Measurements from ENCODE around the gene B4GALNT3. TPM values are rescaled to one million over a fixed set of nuclear protein-coding genes. Genes with fewer than 3 reads are reported as not detected.

B4GALNT3 gene
- total RNA-seq, 1 experiment from 2014 or later = 77.9 TPM

- intact Hi-C loops (cut with micrococcal nuclease; ENCODE audit: unreplicated experiment) = no loop called here
These were observed 152.0 kb downstream of the B4GALNT3 start for GRCh38 chr12:611721-612120.

GRCh38 chr12:612293-612692, 152.6 kb downstream of the B4GALNT3 start:
- CTCF ChIA-PET = no interaction called here
- H3K27me3 ChIP-seq (replicated peaks; ENCODE audit: control insufficient read depth, insufficient read depth, low read length) = no peaks in the 10 kb centered on the region

More at GRCh38 chr12:611721-612120, 152.0 kb downstream of the B4GALNT3 start:
- peak in 1 of 2 experiments; percentile 14 for DNase-seq
- H3K9me3 Mint-ChIP-seq (ENCODE audit: unreplicated experiment) = no peaks in the 10 kb centered on the region
- no peak overlapping the region for H3K27ac Mint-ChIP-seq (ENCODE audit: unreplicated experiment)
- TF ChIP-seq CTCF (IDR thresholded peaks at IDR 0.05; ENCODE audit: insufficient read depth in 1 of 2, low read depth in 1 of 2, low read length in 1 of 2, severe bottlenecking in 1 of 2, unreplicated experiment in 1 of 2) = no peak
- H3K9me3 ChIP-seq = no peaks in the 10 kb centered on the region
- no peak overlapping the region for H3K4me3 ChIP-seq (ENCODE audit: low read depth, low read length)
- H3K27me3 Mint-ChIP-seq (ENCODE audit: insufficient read depth, unreplicated experiment) = no peaks in the 10 kb centered on the region
- no peaks in the 10 kb centered on the region for H3K36me3 ChIP-seq (ENCODE audit: control insufficient read depth, insufficient read depth, low read length)
- BruUV-seq (replicated peaks) = no TSS peak
- H3K4me1 Mint-ChIP-seq (ENCODE audit: low read depth, unreplicated experiment) = no peaks in the 10 kb centered on the region
- CTCF ChIA-PET = no interaction called here
- peaks cover 6% of the 10 kb centered on the region for H3K36me3 Mint-ChIP-seq (ENCODE audit: insufficient read depth, unreplicated experiment)
- H3K4me3 Mint-ChIP-seq (ENCODE audit: unreplicated experiment) = no peak overlapping the region
- no peaks in the 10 kb centered on the region for H3K27me3 ChIP-seq (replicated peaks; ENCODE audit: control insufficient read depth, insufficient read depth, low read length)
- 0 out of 2 replicates have a peak, but pooled peaks cover 11% of the 10 kb centered on the region for H3K4me1 ChIP-seq
- POLR2A ChIA-PET = interaction anchor here (0.5 to 0.7 kb wide), 3 partner anchors 11 to 172 kb away, joined by 3 to 4 read pairs (median 3); no protein-coding TSS in a partner anchor

GRCh38 chr12:612886-613285, 153.1 kb downstream of the B4GALNT3 start:
- Histone ChIP-seq H3K36me3 (ENCODE audit: control insufficient read depth, insufficient read depth, low read length) (no peaks in the 10 kb centered on the region), H3K27me3 (replicated peaks; ENCODE audit: control insufficient read depth, insufficient read depth, low read length) (no peaks in the 10 kb centered on the region), H3K9me3 (no peaks in the 10 kb centered on the region), H3K4me1 (peaks cover 10% of the 10 kb centered on the region; the same call in 1 of the 2 replicates), H3K4me3 (ENCODE audit: low read depth, low read length) (no peak overlapping the region)
- Mint-ChIP-seq H3K27me3 (ENCODE audit: insufficient read depth, unreplicated experiment) (no peaks in the 10 kb centered on the region), H3K27ac (ENCODE audit: unreplicated experiment) (no peak overlapping the region), H3K9me3 (ENCODE audit: unreplicated experiment) (no peaks in the 10 kb centered on the region), H3K36me3 (ENCODE audit: insufficient read depth, unreplicated experiment) (peaks cover 6% of the 10 kb centered on the region), H3K4me3 (ENCODE audit: unreplicated experiment) (no peak overlapping the region), H3K4me1 (ENCODE audit: low read depth, unreplicated experiment) (peaks cover 6% of the 10 kb centered on the region)
- CTCF ChIA-PET = interaction anchor here (3.0 kb wide), 1 partner anchor 139 kb away, joined by 46 read pairs; the partner anchor contains the start of gene WNK1
- peak in 1 of 2 experiments; percentile 19 for DNase-seq
- POLR2A ChIA-PET = interaction anchor here (0.6 kb wide), 1 partner anchor 83 kb away, joined by 3 read pairs; no protein-coding TSS in a partner anchor
- intact Hi-C loops (cut with micrococcal nuclease; ENCODE audit: unreplicated experiment) = no loop called here
- TF ChIP-seq CTCF (IDR thresholded peaks at IDR 0.05; ENCODE audit: insufficient read depth in 1 of 2, low read depth in 1 of 2, low read length in 1 of 2, severe bottlenecking in 1 of 2, unreplicated experiment in 1 of 2) = no peak
- no TSS peak for BruUV-seq (replicated peaks)

More at GRCh38 chr12:612293-612692, 152.6 kb downstream of the B4GALNT3 start:
- no peaks in the 10 kb centered on the region for H3K9me3 ChIP-seq
- no peaks in the 10 kb centered on the region for H3K36me3 ChIP-seq (ENCODE audit: control insufficient read depth, insufficient read depth, low read length)
- POLR2A ChIA-PET = interaction anchor here (0.6 kb wide), 2 partner anchors 38 to 83 kb away, joined by 3 read pairs; no protein-coding TSS in a partner anchor
- Mint-ChIP-seq H3K4me1 (ENCODE audit: low read depth, unreplicated experiment) (peaks cover 1% of the 10 kb centered on the region), H3K4me3 (ENCODE audit: unreplicated experiment) (no peak overlapping the region), H3K27ac (ENCODE audit: unreplicated experiment) (no peak overlapping the region), H3K9me3 (ENCODE audit: unreplicated experiment) (no peaks in the 10 kb centered on the region), H3K36me3 (ENCODE audit: insufficient read depth, unreplicated experiment) (peaks cover 6% of the 10 kb centered on the region), H3K27me3 (ENCODE audit: insufficient read depth, unreplicated experiment) (no peaks in the 10 kb centered on the region)
- DNase-seq = peak in 1 of 2 experiments; percentile 17
- peaks cover 10% of the 10 kb centered on the region; the same call in 1 of the 2 replicates for H3K4me1 ChIP-seq
- no TSS peak for BruUV-seq (replicated peaks)
- intact Hi-C loops (cut with micrococcal nuclease; ENCODE audit: unreplicated experiment) = no loop called here
- TF ChIP-seq CTCF (IDR thresholded peaks at IDR 0.05; ENCODE audit: insufficient read depth in 1 of 2, low read depth in 1 of 2, low read length in 1 of 2, severe bottlenecking in 1 of 2, unreplicated experiment in 1 of 2) = no peak
- no peak overlapping the region for H3K4me3 ChIP-seq (ENCODE audit: low read depth, low read length)

Other genes starting within 250 kb of the B4GALNT3 start
- gene SLC6A12, start 245.8 kb upstream of the B4GALNT3 start, total RNA-seq (2022) = 1.5 and 2.1 TPM in 2 replicates
- gene SLC6A13, start 197.1 kb upstream of the B4GALNT3 start, total RNA-seq (2022) = 1.0 and 1.3 TPM in 2 replicates
- gene KDM5A, start 70.6 kb upstream of the B4GALNT3 start, total RNA-seq (2022) = 72.7 and 89.6 TPM in 2 replicates
- gene CCDC77, start 58.3 kb upstream of the B4GALNT3 start, total RNA-seq (2022) = 33.0 and 33.9 TPM in 2 replicates
- 6.5 and 7.0 TPM in 2 replicates for gene NINJ2, start 203.5 kb downstream of the B4GALNT3 start, total RNA-seq (2022)